Thoracic aorta endothelial cell (primary cell): ENCODE measurements around the gene MAP3K14. TPM values are rescaled to one million over a fixed set of nuclear protein-coding genes. Genes with fewer than 3 reads are reported as not detected.

Experiments used
- total RNA-seq: library from RNA; depleted of rRNA; stranded (reverse); fragments of >200 nt; gene quantifications from 2 replicates; pipeline ENCODE4 v1.2.3, GENCODE V29; 2012

Gene MAP3K14
- total RNA-seq: 3.4 and 4.1 TPM in 2 replicates

DNA sequence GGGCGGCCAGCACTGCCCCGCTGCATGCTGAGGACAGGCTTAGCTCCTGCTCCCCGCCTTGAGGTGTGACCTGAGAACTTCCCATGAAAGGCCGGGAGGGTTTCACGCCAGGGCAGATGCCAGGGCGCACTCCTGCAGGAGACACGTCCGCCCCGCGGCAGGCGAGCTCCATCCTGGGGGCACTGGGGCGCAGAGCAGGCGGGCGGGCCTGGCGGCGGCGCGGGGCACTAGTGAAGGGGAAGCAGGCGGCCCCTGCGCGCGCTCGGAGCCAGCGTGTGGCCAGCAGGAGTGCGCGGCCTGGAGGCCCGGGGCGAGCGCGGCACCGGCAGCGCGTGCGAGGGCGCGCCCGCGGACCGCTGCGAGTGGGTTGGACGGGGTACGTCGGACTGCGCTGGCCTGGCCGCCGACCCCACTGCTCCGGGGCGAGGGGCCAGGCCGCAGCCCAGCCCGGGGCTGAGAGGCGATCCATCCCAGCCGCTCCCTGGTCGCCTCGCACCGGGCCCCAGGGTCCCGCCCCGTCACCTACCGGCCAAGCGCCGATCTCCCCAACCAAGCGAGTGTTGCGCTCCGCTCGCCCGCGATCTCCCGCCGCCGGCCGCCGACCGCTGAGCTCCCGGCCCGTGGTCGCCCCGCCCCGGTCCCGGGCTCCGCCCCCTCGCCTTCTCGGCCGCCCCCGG, at the start of gene MAP3K14:
MAP3K14 (minus strand) TSS at position 587 of the 677 bp plus-strand sequence. CDS start 26,275 bp downstream, outside the sequence.

GRCh38 chr17:45261577-45262515, 55.0 kb downstream of the MAP3K14 start, which contains the start of gene SPATA32:
SPATA32 (minus strand) TSS chr17:45262094; CDS start chr17:45262016, 78 bp downstream.

DNA sequence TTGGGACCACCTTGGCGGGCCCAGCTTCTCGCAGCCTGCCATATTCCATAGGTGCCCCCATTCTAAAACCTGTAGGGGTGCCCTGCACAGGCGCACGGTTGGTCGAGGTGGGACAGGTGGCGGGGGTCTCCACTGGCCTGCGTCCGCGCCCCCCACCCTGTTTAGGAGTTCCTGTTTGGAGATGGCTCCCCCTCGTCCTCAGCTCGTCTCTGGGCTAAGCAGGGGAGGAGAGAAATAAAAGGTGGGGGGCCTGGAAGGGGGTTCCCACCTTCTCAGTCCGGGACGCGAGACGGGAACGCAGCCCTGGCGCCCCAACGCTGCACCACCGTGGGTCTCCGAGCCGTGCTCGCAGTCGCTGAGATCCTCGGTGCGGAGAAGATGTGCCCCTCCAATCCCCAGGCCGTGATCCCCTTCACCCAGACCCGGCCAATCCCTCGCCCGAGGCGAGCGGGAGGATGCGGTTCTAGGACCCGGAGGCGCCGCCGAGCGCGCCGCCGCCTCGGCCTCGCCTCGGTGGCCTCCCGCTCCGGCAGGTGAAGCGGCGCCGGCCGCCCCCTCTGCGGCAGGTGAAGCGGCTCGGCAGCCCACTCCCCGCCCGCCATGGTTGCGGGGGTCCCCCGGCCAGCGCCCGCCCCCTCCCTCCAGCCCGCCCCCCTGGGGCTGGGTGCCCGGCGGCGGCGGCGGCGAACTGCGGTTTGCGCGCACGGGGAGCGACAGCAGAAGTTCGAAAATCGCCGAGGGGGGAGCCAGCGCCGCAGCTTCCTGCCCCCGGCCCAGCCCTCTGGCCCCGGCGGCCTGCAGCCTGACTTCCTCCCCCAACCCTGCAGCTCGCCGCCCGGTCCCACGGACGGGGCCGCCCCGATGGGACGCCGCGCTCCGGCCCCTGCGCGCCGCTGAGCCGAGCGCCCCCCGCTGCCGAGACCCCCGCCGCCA, 95.5 kb downstream of the MAP3K14 start, which contains the start of gene FMNL1:
FMNL1 (plus strand) TSS at position 805 of the 933 bp plus-strand sequence. CDS start 240 bp downstream, outside the sequence.

Other genes starting within 250 kb of the MAP3K14 start
- gene PLCD3, start 184.5 kb downstream of the MAP3K14 start, total RNA-seq: 27.7 and 31.0 TPM in 2 replicates
- gene ACBD4, start 181.3 kb downstream of the MAP3K14 start, total RNA-seq: 2.7 and 6.7 TPM in 2 replicates
- gene HEXIM1, start 168.5 kb downstream of the MAP3K14 start, total RNA-seq: 10.4 and 10.8 TPM in 2 replicates
- 3.1 and 3.6 TPM in 2 replicates for gene HEXIM2, start 155.1 kb downstream of the MAP3K14 start, total RNA-seq
- gene FMNL1, start 95.1 kb downstream of the MAP3K14 start, total RNA-seq: 0.93 and 1.1 TPM in 2 replicates
- gene SPATA32, start 54.9 kb downstream of the MAP3K14 start, total RNA-seq: not detected in 2 replicates
- 25.5 and 29.8 TPM in 2 replicates for gene ARHGAP27, start 115.8 kb upstream of the MAP3K14 start, total RNA-seq
- 24.9 and 35.0 TPM in 2 replicates for gene PLEKHM1, start 173.7 kb upstream of the MAP3K14 start, total RNA-seq